Liver (tissue), 9 donors: ENCODE results near the gene EFS. TPM values are rescaled to one million over a fixed set of nuclear protein-coding genes. Genes with fewer than 3 reads are reported as not detected.

ENCODE experiments used
- DNase-seq: peaks from one replicate; pipeline ENCODE4 v3.0.0-alpha.2; 2017; ENCODE audit warnings: low spot score
- H3K27ac ChIP-seq, 2 donors: one replicate each; pipeline ENCODE4 v1.7.0; 2013; ENCODE audit warnings: inconsistent platforms in 2 of 2, low read length in 2 of 2, control low read depth in 1 of 2, low read depth in 1 of 2, mild to moderate bottlenecking in 1 of 2
- H3K27me3 ChIP-seq, 4 donors: one replicate each; pipeline versions ENCODE4 v1.6.1 to v1.7.0; 2013; ENCODE audit warnings: low read length in 3 of 4, inconsistent platforms in 1 of 4, mild to moderate bottlenecking in 1 of 4, moderate library complexity in 1 of 4; ENCODE audit not compliant: control insufficient read depth in 4 of 4, insufficient read depth in 4 of 4
- H3K36me3 ChIP-seq, 4 donors: one replicate each; pipeline versions ENCODE4 v1.6.1 to v1.7.0; 2013; ENCODE audit warnings: low read length in 3 of 4, mild to moderate bottlenecking in 3 of 4, low read depth in 1 of 4, moderate library complexity in 1 of 4; ENCODE audit not compliant: control insufficient read depth in 4 of 4, insufficient read depth in 3 of 4
- H3K4me1 ChIP-seq, 4 donors: one replicate each; pipeline versions ENCODE4 v1.6.1 to v1.7.0; 2013; ENCODE audit warnings: low read length in 3 of 4, mild to moderate bottlenecking in 3 of 4, moderate library complexity in 1 of 4; ENCODE audit not compliant: control insufficient read depth in 4 of 4, insufficient read depth in 4 of 4
- H3K4me3 ChIP-seq, 3 donors: one replicate each; pipeline versions ENCODE4 v1.6.1 to v1.7.0; 2013; ENCODE audit warnings: low read length in 3 of 3, control low read depth in 1 of 3, low read depth in 1 of 3, mild to moderate bottlenecking in 1 of 3
- H3K9ac ChIP-seq, 2 donors: one replicate each; pipeline ENCODE4 v1.7.0; 2013; ENCODE audit warnings: low read length in 2 of 2, mild to moderate bottlenecking in 2 of 2, moderate library complexity in 2 of 2, control low read depth in 1 of 2, low read depth in 1 of 2
- H3K9me3 ChIP-seq, 4 donors: one replicate each; pipeline versions ENCODE4 v1.6.1 to v1.7.0; 2013; ENCODE audit warnings: low read length in 3 of 4; ENCODE audit not compliant: control insufficient read depth in 4 of 4
- CTCF ChIP-seq: fragments of 150-350 bp; IDR thresholded peaks from 2 replicates; pipeline ENCODE4 v1.5.1; 2017; ENCODE audit warnings: improper control_type of control experiment, low read depth, low read length; ENCODE audit not compliant: missing input control
- EGR1 ChIP-seq, 2 donors: IDR thresholded peaks; 2 replicates each; pipeline ENCODE4 v1.6.1; 2016 to 2018; ENCODE audit warnings: antibody characterized with exemption in 2 of 2, low read depth in 2 of 2
- FOXA1 ChIP-seq: IDR thresholded peaks from 2 replicates; pipeline ENCODE4 v1.6.1; 2016; ENCODE audit warnings: antibody characterized with exemption
- FOXA2 ChIP-seq: IDR thresholded peaks from 2 replicates; pipeline ENCODE4 v1.6.1; 2016; ENCODE audit warnings: antibody characterized with exemption
- GABPA ChIP-seq, 2 donors: IDR thresholded peaks in 1 of 2; conservative IDR thresholded peaks in 1 of 2; 2 replicates each; pipeline ENCODE4 v1.6.1; 2016; ENCODE audit warnings: antibody characterized with exemption in 2 of 2, mild to moderate bottlenecking in 1 of 2, moderate library complexity in 1 of 2
- HNF4A ChIP-seq, 2 donors: conservative IDR thresholded peaks; 2 replicates each; pipeline ENCODE4 v1.6.1; 2016; ENCODE audit warnings: antibody characterized with exemption in 2 of 2, mild to moderate bottlenecking in 2 of 2
- HNF4G ChIP-seq: IDR thresholded peaks from 2 replicates; pipeline ENCODE4 v1.6.1; 2016; ENCODE audit warnings: antibody characterized with exemption
- JUND ChIP-seq, 2 donors: IDR thresholded peaks; 2 replicates each; pipeline ENCODE4 v1.6.1; 2016; ENCODE audit warnings: antibody characterized with exemption in 2 of 2
- NR2F2 ChIP-seq: IDR thresholded peaks from 2 replicates; pipeline ENCODE4 v1.6.1; 2016; ENCODE audit warnings: antibody characterized with exemption
- RAD21 ChIP-seq, 2 donors: IDR thresholded peaks; 2 replicates each; pipeline ENCODE4 v1.6.1; 2016; ENCODE audit warnings: antibody characterized with exemption in 2 of 2, mild to moderate bottlenecking in 2 of 2
- RXRA ChIP-seq, 2 donors: IDR thresholded peaks; 2 replicates each; pipeline ENCODE4 v1.6.1; 2017 to 2018; ENCODE audit warnings: antibody characterized with exemption in 2 of 2, mild to moderate bottlenecking in 1 of 2
- SP1 ChIP-seq: IDR thresholded peaks from 2 replicates; pipeline ENCODE4 v1.6.1; 2018; ENCODE audit warnings: antibody characterized with exemption, mild to moderate bottlenecking
- TAF1 ChIP-seq: conservative IDR thresholded peaks from 2 replicates; pipeline ENCODE4 v1.6.1; 2016; ENCODE audit warnings: antibody characterized with exemption, mild to moderate bottlenecking
- YY1 ChIP-seq: IDR thresholded peaks from 2 replicates; pipeline ENCODE4 v1.6.1; 2016; ENCODE audit warnings: antibody characterized with exemption, mild to moderate bottlenecking
- ZBTB33 ChIP-seq: IDR thresholded peaks from 2 replicates; pipeline ENCODE4 v1.6.1; 2016; ENCODE audit warnings: antibody characterized with exemption
- WGBS: extraction: QIAGEN DNeasy Blood & Tissue Kit; methylation state at CpG from one replicate; pipeline ENCODE4 v1.1.7; 2013; 5-methylcytosine and 5-hydroxymethylcytosine counted together
- polyA plus RNA-seq, 2 donors: library from polyadenylated mRNA; stranded (reverse) in 1 of 2; unstranded in 1 of 2; fragments of 200-250 nt in 1 of 2; fragments of >200 nt in 1 of 2; fragmentation: Nextera tagmentation in 1 of 2; extraction: Ambion mirVana in 1 of 2; gene quantifications; one replicate each; pipeline versions ENCODE4 v1.2.1 to v1.2.3, GENCODE V29; 2013 to 2015
- total RNA-seq, 2 donors: library from RNA; depleted of rRNA; stranded (reverse); fragments of >200 nt; gene quantifications; one replicate each; pipeline ENCODE4 v1.2.3, GENCODE V29; 2014
- TF ChIP-seq, protein P1 (sequence below): IDR thresholded peaks from 2 replicates; pipeline ENCODE4 v1.6.1; 2016; ENCODE audit warnings: antibody characterized with exemption
- TF ChIP-seq, protein P2 (sequence below): IDR thresholded peaks from 2 replicates; pipeline ENCODE4 v1.6.1; 2016; ENCODE audit warnings: antibody characterized with exemption
- TF ChIP-seq, protein P3 (sequence below): IDR thresholded peaks from 2 replicates; pipeline ENCODE4 v1.6.1; 2016; ENCODE audit warnings: antibody characterized with exemption, mild to moderate bottlenecking
- donor health status: healthy.
- donor health status: healthy.
- donor health status: healthy.
- donor health status: healthy.
- donor health status: healthy.

EFS gene
- total and polyA plus RNA-seq, 4 donors, result 0.10 to 0.69 (median 0.54) TPM

GRCh38 chr14:23335623-23336022, 29.3 kb downstream of the EFS start:
- Histone ChIP-seq H3K4me3 (no peak overlapping the region), H3K9ac (no peak overlapping the region), H3K27me3 (no peaks in the 10 kb centered on the region), H3K9me3 (no peaks in the 10 kb centered on the region), H3K27ac (no peak overlapping the region), H3K36me3 (no peaks in the 10 kb centered on the region), H3K4me1 (no peaks in the 10 kb centered on the region)
- TF ChIP-seq HNF4A (conservative IDR thresholded peaks at IDR 0.05), result no peak
- TF ChIP-seq, protein P1, sequence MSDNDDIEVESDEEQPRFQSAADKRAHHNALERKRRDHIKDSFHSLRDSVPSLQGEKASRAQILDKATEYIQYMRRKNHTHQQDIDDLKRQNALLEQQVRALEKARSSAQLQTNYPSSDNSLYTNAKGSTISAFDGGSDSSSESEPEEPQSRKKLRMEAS, result no peak
- TF ChIP-seq YY1, result no peak
- TF ChIP-seq RXRA (IDR thresholded peaks at IDR 0.05), result no peak
- TF ChIP-seq, protein P2, sequence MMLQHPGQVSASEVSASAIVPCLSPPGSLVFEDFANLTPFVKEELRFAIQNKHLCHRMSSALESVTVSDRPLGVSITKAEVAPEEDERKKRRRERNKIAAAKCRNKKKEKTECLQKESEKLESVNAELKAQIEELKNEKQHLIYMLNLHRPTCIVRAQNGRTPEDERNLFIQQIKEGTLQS, result no peak
- no peak for TF ChIP-seq GABPA (IDR thresholded peaks at IDR 0.05 in 1 of 2, conservative IDR thresholded peaks at IDR 0.05 in 1 of 2)
- TF ChIP-seq HNF4G, result no peak
- no peak for TF ChIP-seq FOXA2
- TF ChIP-seq CTCF, result no peak
- TF ChIP-seq, protein P3, sequence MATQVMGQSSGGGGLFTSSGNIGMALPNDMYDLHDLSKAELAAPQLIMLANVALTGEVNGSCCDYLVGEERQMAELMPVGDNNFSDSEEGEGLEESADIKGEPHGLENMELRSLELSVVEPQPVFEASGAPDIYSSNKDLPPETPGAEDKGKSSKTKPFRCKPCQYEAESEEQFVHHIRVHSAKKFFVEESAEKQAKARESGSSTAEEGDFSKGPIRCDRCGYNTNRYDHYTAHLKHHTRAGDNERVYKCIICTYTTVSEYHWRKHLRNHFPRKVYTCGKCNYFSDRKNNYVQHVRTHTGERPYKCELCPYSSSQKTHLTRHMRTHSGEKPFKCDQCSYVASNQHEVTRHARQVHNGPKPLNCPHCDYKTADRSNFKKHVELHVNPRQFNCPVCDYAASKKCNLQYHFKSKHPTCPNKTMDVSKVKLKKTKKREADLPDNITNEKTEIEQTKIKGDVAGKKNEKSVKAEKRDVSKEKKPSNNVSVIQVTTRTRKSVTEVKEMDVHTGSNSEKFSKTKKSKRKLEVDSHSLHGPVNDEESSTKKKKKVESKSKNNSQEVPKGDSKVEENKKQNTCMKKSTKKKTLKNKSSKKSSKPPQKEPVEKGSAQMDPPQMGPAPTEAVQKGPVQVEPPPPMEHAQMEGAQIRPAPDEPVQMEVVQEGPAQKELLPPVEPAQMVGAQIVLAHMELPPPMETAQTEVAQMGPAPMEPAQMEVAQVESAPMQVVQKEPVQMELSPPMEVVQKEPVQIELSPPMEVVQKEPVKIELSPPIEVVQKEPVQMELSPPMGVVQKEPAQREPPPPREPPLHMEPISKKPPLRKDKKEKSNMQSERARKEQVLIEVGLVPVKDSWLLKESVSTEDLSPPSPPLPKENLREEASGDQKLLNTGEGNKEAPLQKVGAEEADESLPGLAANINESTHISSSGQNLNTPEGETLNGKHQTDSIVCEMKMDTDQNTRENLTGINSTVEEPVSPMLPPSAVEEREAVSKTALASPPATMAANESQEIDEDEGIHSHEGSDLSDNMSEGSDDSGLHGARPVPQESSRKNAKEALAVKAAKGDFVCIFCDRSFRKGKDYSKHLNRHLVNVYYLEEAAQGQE, result no peak
- no peak for TF ChIP-seq FOXA1
- TF ChIP-seq JUND (IDR thresholded peaks at IDR 0.05), result no peak
- TF ChIP-seq ZBTB33, result no peak
- TF ChIP-seq RAD21 (IDR thresholded peaks at IDR 0.05), result no peak
- no peak for TF ChIP-seq SP1
- no peak for TF ChIP-seq NR2F2
- no peak for TF ChIP-seq EGR1 (IDR thresholded peaks at IDR 0.05; ENCODE audit: low read depth in 2 of 2)
- no peak for TF ChIP-seq TAF1
- DNase-seq, result no peak
- 85% methylated on average over 5 of the region's 5 CpGs for WGBS
